Stimulated activated CD8-positive, alpha-beta memory T cell treated with anti-CD3 and anti-CD28 coated beads, Interleukin-4, amount 100 ng/mL, for 24 hours (primary cell): ENCODE measurements around the gene KIAA1191.
A peak's percentile ranks its signal among the peaks of the same experiment; 100 is the strongest.

Experiments
- DNase-seq: peaks from one replicate; pipeline ENCODE4 v3.0.0-alpha.2; 2020; ENCODE audit warnings: low read depth

KIAA1191 gene

DNA sequence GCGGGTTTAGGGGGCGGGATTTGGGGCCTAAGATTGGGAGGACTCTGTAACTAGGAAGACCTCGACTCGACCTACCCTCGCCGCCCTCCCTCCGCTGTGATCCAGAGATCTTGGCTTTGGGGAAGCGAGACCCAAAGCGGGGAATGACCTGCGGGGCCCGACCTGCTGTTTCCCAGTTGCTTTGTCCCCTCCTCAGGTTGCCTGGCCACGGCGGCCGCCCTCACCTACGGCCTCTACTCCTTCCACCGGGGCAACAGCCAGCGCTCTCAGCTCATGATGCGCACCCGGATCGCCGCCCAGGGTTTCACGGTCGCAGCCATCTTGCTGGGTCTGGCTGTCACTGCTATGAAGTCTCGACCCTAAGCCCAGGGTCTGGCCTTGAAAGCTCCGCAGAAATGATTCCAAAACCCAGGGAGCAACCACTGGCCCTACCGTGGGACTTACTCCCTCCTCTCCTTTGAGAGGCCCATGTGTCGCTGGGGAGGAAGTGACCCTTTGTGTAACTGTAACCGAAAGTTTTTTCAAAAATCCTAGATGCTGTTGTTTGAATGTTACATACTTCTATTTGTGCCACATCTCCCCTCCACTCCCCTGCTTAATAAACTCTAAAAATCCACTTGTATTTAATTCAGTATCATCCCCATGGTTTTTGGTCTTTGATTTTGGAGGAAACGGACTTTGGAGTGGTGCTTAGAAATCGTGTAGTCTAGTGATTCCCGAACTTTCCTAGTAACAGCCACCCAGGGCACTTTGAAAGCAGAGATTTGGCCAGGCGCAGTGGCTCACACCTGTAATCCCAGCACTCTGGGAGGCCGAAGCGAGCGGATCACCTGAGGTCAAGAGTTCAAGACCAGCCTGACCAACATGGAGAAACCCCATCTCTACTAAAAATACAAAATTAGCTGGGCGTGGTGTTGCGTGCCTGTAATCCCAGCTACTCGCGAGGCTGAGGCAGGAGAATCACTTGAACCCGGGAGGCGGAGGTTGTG lies 27.9 kb upstream of the KIAA1191 start:
- no peak for DNase-seq

DNA sequence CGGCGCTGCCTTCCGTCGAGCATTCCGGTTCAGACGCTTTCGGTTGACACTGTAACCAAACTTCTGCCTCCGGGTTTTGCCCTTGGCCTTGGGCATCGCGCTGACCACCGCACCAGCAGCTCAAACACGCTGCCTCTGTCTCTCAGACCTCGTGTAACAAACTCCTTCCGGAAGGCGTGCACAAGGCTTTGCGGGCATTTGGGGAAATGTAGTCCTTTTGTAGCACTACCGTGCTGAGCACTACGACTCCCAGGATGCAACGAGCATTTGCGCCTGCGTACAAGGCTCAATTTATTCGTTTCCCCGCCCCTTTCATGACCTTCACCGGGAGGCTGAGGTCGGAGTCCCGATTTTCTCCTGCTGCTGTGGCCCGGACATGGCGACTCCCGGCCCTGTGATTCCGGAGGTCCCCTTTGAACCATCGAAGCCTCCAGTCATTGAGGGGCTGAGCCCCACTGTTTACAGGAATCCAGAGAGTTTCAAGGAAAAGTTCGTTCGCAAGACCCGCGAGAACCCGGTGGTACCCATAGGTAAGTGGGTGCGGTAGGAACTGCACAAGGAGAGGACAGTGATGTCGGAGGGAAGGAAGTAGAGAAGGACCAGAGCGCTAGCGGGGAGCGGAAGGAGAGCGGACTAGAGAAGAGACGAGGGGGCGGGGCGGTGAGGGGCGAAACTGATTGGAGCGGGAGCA lies 27.0 kb upstream of the KIAA1191 start, which contains the start of the genes HIGD2A and NOP16:
Gene HIGD2A (plus strand): TSS at position 308 of the 691 bp plus-strand sequence. CDS start 69 bp downstream, at position 377.
Gene NOP16 (minus strand): TSS at position 155 of the 691 bp plus-strand sequence. CDS start 59 bp downstream, at position 96.
- DNase-seq, result peak; percentile 99

DNA sequence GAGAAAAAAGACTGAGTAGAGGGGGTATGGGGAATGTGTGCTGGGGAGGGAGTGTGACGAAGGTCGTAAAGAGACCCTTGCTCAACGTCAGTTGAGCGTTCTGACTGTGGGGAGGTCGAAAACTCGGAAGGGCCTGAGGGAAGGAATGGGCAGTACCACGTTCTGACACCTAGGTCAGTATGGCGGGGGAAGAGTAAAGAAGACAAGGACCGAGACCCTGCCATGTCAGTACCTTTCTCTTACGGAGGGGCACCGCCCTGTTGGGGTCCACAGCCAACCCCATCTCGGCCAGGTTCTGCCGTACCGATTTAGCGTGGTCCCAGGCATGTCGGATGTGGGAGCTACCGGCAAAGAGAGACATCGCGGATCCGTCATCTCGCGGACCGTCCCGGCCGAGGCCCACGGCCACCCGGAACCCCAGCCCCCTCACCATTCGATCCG lies 26.5 kb upstream of the KIAA1191 start:
- DNase-seq, result no peak

DNA sequence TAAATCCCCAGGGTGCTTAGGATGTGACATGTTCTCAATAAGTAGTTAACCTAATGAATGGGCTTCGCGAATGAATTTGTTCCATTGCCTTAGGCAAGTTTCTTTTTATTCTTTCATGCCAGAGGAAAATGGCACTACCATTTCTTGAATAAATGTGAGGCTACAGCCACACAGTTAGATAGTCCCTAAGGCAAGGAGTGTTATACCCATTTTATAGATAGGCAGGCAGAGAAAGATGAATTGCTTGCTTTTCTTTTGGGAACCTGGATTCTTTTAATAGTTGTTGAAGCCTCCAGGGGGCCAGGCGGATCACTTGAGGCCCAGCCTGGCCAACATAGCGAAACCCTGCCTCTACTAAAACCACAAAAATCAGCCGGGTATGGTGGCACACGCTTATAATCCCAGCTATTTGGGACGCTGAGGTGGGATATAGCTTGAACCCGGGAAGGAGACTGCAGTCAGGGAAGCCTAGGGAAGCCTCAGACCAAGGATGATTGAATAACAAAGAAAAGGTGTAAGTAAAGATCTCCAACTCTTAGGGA lies 25.9 kb upstream of the KIAA1191 start:
- no peak for DNase-seq

DNA sequence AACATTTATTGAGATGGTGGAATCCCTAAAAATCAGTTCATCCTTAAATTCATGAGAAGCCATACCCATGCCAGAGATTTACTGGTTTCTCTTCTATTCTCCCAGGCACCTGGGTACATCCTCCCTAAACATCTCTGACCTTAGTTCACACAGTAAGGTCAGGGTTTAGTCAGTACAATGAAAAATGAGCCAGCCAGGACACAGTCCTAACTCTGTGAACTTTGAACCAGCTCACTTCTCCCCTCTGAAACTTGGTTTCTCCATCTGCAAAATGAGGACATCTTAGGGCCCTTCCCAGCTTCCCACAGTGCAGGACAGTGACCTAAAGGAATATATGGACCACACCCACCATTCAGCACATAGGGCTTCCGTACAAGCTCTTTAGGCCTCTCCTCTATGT lies 24.9 kb upstream of the KIAA1191 start:
- no peak for DNase-seq

DNA sequence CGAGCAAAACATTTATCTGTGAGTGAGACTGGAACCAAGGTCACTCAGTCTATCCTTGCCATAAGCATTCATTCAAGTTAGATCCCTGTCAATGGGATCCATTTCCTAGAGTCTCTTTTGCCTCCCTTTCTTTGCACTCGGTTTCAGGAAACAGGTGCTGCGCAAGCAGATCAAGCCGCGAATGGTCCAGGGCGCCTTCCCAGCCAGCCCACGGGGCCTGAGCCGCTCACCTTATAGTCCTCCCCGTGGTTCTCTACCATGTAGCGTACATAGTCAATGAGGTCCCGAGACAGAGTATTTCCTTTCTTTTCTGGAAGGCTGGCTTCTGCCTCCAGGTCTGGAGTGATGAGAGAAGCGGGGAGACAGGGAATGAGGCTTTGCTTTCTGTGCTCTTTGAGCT lies 23.4 kb upstream of the KIAA1191 start:
- no peak for DNase-seq

DNA sequence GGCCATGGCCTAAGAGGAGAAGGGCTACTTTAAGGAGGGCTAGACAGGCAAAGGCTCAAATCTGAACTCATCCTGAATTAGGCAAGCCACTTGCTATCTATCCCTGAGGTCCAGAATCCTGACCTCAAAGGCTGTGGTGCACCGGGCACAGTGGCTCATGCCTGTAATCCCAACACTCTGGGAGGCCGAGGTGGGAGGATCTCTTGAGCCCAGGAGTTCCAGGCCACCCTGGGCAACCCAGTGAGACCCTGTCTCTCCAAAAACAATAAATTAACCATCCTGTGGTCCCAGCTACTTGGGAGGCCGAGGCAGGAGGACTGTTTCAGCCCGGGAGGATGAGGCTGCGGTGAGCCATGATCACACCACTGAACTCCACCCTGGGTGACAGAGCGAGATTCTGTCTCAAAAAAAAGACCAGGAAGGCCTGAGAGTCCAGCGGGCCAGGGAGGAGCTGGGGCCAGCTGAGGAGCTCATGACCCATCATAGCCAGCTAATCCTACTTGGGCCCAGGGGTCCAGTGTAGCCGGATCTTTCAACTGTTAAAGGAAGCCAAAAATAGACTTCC lies 22.9 kb upstream of the KIAA1191 start:
- no peak for DNase-seq

DNA sequence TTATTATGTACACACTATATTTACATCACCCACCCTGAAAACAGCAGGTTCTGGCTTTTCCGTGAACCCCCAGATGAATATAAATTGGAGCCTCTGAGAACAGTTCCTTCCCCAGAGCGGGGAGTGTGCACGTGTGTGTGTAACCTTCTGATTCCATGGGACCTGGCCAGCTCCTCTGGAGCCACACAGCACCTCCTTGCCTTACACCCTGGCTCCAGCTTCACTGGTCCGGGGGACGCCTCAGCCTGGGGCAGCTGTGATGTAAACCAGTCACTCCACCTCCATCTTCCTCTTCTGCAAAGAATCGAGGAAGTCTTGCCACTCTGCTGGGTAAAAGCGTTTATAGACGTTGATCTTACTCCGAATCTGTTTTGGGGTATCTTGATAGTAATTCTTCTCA lies 22.4 kb upstream of the KIAA1191 start:
- DNase-seq, result no peak

DNA sequence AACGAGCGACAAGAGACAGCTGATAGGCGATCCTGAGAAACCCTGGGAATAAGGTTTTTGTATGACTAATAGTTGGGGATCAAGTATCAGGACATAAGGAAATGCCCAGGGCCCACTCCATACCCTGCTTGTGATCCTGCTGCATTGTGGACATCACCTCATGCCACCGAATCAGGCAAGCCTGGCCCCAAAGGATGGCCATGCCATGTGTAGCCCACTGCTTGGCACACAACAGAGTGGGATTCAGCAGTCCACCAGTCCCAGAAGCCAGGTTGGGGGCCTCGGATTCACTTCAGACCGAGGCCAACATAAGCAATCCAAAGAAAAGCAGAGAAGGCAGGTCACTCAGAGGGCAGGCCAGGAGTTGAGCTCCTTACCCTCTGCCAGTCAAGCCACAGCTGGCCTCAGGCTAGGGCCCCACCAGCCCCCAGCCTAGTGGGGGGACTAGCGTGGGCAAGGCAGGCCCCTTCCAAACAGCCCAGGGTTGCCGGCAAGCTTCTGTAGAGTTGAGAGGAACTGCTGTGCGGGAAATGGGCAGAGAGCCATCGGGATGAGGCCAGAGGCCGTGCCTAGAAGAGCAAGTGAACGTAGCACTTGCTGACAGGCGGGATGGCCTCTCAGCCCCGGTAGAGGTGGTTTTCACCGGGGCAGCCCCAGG lies 21.8 kb upstream of the KIAA1191 start:
- DNase-seq, result no peak

DNA sequence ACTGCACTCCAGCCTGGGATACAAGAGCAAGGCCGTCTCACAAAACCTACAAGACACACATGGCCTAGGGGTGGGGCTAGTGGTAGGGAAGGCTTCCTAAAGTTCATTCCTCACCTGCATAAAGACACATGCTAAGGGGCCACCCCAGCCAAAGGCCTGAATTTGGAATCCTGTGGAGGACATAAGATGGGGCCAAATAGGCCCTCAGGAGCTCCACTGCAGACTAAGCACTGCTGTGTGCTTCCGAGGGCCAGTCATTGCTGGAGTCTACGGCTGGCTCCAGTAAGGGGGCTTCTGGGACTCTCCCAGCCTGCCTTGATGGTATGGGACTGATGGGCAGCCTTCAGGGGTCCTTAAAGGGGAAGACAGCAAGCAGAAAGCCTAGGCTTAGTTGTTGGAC lies 21.2 kb upstream of the KIAA1191 start:
- DNase-seq, result no peak

DNA sequence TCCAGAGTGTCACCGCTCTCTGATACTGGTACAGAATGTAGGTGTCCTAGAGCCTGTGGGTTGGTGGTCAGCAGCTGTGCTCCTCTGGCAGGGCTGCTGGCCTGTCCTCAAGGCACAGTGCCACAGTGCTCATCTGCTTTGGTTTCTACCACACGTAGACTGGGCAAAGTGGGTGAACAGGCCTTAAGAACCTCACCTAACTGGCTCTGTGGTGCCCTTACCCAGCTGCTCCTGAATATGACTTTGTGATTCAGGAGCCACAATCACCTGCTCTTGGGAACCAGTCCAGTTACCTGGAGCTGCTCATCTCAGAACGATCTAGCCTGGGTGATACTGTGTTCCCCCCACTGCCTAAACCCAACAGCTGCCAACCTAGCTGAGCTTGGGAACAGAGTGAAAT lies 20.4 kb upstream of the KIAA1191 start:
- no peak for DNase-seq

DNA sequence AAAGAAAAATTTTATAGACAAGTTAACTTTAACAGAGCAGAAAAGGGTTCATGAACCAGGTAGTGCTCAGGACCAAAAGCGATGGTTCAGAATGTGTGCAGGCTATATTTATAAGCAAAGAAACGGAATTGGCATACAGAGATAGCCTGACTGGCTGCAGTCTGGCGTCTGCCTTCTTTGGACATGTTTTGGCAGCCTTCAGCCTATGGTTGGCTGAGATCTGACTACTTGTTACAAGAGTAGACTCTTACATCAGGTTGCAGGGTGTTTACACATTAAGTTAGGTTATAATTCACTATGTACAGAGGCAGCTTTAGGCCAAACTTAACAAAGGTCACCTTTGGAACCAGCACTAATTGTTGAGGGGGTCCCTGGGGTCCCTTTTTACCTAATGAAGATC lies 19.9 kb upstream of the KIAA1191 start:
- DNase-seq, result no peak

DNA sequence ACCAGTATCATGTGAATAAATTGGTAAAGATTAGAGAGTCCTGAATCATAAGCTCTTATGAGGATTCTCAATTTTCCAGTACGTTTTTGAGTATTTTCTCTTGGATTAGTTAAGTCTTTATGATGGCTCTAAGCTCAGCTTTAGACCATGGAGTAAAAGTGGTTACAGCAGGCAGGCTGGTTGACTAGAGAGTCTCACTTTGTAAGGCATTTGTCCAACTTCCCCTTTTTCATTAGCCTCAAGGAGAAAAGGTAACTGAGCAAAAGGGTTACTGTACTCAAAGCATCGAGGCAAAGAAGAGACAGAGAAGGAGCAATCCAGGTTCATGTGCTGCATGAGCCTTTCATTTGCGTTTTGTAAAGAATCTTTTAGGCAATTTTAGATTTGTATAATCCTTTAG lies 18.3 kb upstream of the KIAA1191 start:
- DNase-seq, result no peak

DNA sequence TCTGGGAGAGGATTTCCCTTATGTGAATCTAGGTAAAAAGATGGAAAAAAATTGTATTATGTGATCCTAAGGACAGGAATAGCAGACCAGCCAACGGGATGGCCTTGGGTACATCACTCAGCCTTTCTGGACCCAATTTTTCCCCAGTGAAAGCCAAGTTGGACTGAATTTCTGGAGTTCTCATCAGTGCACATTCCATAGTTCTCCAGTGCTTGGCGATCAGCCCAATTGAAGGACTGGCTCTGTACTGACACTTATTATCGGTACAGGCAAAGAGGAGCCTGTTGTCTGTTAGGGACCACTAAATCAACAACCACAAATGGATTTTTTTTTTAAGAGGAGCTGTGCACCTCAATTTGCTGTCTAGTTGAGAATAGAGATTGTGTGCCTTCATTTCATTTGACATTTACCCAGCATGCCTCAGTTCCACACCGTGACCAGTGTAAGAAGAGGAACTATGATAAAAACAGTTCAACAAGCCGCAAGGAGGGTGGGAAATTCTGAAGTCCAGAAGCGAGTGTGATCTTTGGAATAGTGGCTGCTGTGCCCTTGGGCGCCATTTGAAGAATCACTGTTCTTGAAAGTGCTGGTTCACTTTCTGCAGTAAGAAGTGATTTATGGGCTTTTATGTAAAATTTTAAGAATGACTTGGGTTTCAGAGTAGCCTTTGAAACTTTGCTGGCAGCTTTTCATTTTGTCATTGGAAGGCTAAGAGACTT lies 11.7 kb upstream of the KIAA1191 start:
- no peak for DNase-seq

DNA sequence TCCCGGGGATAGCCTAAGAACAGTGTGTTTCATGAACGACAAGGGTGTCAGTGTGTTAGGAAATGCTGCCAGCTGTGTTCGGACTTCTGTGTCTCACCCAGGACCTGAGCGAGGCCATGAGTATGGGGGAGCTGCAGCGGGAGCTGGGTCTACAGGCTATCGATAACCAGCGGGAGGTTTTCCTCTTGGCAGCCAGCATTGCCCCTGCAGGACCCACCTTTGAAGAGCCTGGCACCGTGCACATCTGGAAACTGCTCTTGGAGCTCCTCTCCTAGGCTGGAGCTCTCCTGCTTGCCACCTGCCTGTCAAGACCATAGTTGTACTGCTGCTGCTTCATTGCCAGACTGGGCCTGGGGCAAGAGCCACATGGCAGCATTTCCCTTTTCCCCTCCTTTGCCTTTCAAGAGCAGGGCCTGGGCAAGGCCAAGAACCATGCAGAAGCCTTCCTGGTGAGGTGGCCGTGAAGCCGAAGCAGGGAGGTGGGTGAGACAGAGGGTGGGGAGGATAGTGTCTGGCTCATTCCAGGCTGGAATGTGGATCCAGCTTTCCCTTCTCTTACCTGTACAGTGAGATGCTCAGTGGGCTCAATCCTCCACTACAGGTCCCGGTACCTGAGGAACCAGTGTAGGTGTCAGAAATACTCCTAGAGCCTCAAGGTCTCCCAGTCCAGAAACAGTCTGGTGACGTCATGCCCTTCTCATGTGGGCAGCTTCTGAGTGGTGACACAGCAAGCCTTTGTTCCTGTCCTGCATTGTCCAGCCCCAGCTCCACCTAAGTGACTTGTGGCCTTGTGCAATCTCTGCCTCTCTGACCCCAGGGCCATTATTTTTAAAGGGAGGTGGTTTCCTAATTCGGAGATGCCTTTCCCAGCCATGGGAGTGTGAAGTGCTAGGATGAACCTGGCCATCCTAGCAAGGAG lies 10.3 kb upstream of the KIAA1191 start:
- DNase-seq, result no peak

DNA sequence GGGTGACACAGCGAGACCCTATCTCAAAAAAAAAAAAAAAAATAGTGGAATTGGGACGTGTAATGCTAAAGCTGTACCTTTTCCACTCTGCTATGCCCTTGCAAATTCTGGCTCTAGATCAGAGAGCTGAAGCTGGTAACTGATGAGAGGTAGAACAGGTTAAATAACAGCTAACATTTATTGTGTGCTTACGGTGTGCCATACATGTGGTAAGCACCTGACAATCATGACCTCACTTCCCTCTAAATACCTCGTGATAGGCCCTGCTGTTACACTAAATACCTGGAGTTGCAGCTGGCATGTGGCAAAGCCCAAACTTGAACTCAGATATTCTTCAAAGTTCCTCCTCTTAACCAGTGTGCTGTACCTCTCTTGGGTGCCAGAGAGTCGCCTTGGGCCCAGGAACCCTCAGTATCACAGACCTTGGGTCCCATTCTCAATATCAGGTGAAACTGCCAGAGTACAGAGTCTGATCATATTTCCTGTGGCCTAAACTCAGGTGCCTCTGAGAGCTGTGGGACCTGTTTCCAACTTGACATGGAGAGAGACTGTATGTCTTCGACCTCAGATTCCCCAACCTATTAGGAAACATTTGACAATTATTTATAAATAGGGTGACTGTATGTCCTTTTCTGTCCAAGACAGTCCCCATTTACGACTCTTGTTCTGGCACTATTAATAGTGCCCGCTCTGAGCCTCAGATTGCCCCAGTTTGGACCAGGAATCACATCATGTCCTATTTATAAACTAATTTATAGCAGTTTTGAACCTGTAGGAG lies 8.6 kb upstream of the KIAA1191 start:
- DNase-seq, result no peak

DNA sequence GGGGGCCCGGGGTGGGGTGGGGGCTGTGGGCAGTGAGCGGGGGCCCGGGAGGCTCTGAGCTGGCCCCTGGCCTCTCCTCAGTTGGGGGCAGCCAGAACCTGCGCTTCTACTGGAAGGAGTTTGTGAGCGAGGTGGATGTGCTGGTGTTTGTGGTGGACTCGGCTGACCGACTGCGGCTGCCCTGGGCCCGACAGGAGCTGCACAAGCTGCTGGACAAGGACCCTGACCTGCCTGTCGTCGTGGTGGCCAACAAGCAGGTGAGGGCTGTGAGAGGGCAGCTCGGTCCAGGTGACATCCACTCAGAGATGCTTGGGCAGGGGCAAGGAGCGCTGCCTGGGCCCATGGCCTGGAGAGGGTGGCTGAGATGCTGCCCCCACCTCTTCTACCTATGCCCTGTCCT lies 7.2 kb upstream of the KIAA1191 start:
- DNase-seq, result no peak

DNA sequence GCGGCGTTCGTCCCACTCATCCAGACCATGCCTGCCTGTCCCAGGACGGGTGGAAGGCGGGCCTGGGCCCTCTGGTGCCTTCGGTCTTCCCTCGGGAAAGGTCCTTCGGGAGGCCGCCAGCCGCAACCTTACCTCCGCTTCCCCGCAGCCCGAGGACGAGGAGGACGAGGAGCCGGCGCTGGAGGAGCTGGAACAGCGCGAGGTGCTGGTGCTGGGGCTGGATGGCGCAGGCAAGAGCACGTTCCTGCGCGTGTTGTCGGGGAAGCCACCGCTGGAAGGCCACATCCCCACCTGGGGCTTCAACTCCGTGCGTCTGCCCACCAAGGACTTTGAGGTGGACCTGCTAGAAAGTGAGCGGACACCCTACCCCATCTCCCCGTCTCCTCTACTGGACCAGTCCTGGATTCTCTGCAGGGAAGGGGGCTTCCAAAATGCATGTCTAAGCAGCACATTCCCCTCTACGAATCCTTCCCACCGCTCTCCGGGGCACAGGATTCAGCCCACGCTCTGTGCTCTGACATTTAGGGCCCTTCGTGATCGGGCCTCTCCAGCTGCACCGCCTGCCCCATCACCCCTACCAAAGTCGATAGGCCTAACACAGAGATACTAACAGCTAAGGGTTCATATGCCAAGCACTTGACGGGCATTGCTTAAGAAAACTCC lies 4.8 kb upstream of the KIAA1191 start:
- no peak for DNase-seq
